ENCODE data around the gene SNN.

- TF ChIP-seq CTCF (IDR thresholded peaks at IDR 0.05) = no peak
- no peak for TF ChIP-seq POLR2A (IDR thresholded peaks at IDR 0.05)
These were observed 30.9 kb upstream of the SNN start for GRCh38 chr16:11637320-11637719.

Measured in sigmoid colon (tissue), 3 donors.